ENCODE data around the gene ADRB2.

ADRB2 gene

GRCh38 chr5:148805326-148806290, 20.8 kb upstream of the ADRB2 start:
- DNase-seq (ENCODE audit: low spot score): no peak

GRCh38 chr5:148806520-148806931, 19.9 kb upstream of the ADRB2 start:
- DNase-seq (ENCODE audit: low spot score): no peak

- DNase-seq (ENCODE audit: low spot score): no peak
These were observed 18.6 kb upstream of the ADRB2 start for GRCh38 chr5:148807851-148808250.

GRCh38 chr5:148808864-148809642, 17.4 kb upstream of the ADRB2 start:
- no peak for DNase-seq (ENCODE audit: low spot score)

- no peak for DNase-seq (ENCODE audit: low spot score)
These were observed 16.5 kb upstream of the ADRB2 start for GRCh38 chr5:148809781-148810524.

- no peak for DNase-seq (ENCODE audit: low spot score)
These were observed 15.6 kb upstream of the ADRB2 start for GRCh38 chr5:148810823-148811222.

GRCh38 chr5:148811756-148812155, 14.7 kb upstream of the ADRB2 start:
- no peak for DNase-seq (ENCODE audit: low spot score)

GRCh38 chr5:148815086-148815485, 11.3 kb upstream of the ADRB2 start:
- DNase-seq (ENCODE audit: low spot score): no peak

GRCh38 chr5:148815578-148815977, 10.8 kb upstream of the ADRB2 start:
- no peak for DNase-seq (ENCODE audit: low spot score)

- DNase-seq (ENCODE audit: low spot score): no peak
These were observed 10.1 kb upstream of the ADRB2 start for GRCh38 chr5:148816357-148816756.

- no peak for DNase-seq (ENCODE audit: low spot score)
These were observed 9.6 kb upstream of the ADRB2 start for GRCh38 chr5:148816782-148817181.

- no peak for DNase-seq (ENCODE audit: low spot score)
These were observed 8.8 kb upstream of the ADRB2 start for GRCh38 chr5:148817606-148818005.

GRCh38 chr5:148820461-148821395, 5.7 kb upstream of the ADRB2 start:
- DNase-seq (ENCODE audit: low spot score): no peak

- no peak for DNase-seq (ENCODE audit: low spot score)
These were observed 2.5 kb upstream of the ADRB2 start for GRCh38 chr5:148823871-148824270.

- DNase-seq (ENCODE audit: low spot score): no peak
These were observed 727 bp upstream of the ADRB2 start for GRCh38 chr5:148825716-148826052.

- no peak for DNase-seq (ENCODE audit: low spot score)
These were observed 294 bp downstream of the ADRB2 start for GRCh38 chr5:148826739-148827070.

- no peak for DNase-seq (ENCODE audit: low spot score)
These were observed 1.3 kb downstream of the ADRB2 start for GRCh38 chr5:148827723-148828122.

- DNase-seq (ENCODE audit: low spot score): no peak
These were observed 2.3 kb downstream of the ADRB2 start for GRCh38 chr5:148828511-148829247.

GRCh38 chr5:148829248-148829594, 2.8 kb downstream of the ADRB2 start:
- no peak for DNase-seq (ENCODE audit: low spot score)

- DNase-seq (ENCODE audit: low spot score): no peak
These were observed 3.3 kb downstream of the ADRB2 start for GRCh38 chr5:148829734-148830133.
